Measurements from ENCODE around the gene MYO1A. TPM values are rescaled to one million over a fixed set of nuclear protein-coding genes. Genes with fewer than 3 reads are reported as not detected.
A peak's percentile ranks its signal among the peaks of the same experiment; 100 is the strongest.

MYO1A gene
- total RNA-seq, 1 donor = 0.09 TPM

GRCh38 chr12:57016348-57016747 is 33.6 kb downstream of the MYO1A start, which contains the start of gene TAC3:
TSS of gene TAC3 (minus strand) at chr12:57016529. CDS start at chr12:57015797, 732 bp downstream.
- no peak for DNase-seq (ENCODE audit: low read depth)
- H3K4me3 ChIP-seq (ENCODE audit: low read depth, low read length) = no peak within 1 kb of the TSS
- no peak for TF ChIP-seq CTCF (IDR thresholded peaks at IDR 0.05; ENCODE audit: insufficient read depth, low read length)

GRCh38 chr12:57012600-57013465 is 37.1 kb downstream of the MYO1A start:
- H3K4me3 ChIP-seq (ENCODE audit: low read depth, low read length) = no peak overlapping the region
- no peak for TF ChIP-seq CTCF (IDR thresholded peaks at IDR 0.05; ENCODE audit: insufficient read depth, low read length)
- DNase-seq (ENCODE audit: low read depth) = no peak

GRCh38 chr12:57011438-57012424 is 38.2 kb downstream of the MYO1A start:
- no peak for TF ChIP-seq CTCF (IDR thresholded peaks at IDR 0.05; ENCODE audit: insufficient read depth, low read length)
- DNase-seq (ENCODE audit: low read depth) = no peak
- no peak overlapping the region for H3K4me3 ChIP-seq (ENCODE audit: low read depth, low read length)

- no peak overlapping the region for H3K4me3 ChIP-seq (ENCODE audit: low read depth, low read length)
- no peak for DNase-seq (ENCODE audit: low read depth)
- no peak for TF ChIP-seq CTCF (IDR thresholded peaks at IDR 0.05; ENCODE audit: insufficient read depth, low read length)
These were observed 39.2 kb downstream of the MYO1A start for GRCh38 chr12:57010627-57011247.

- H3K4me3 ChIP-seq (ENCODE audit: low read depth, low read length) = no peak overlapping the region
- TF ChIP-seq CTCF (IDR thresholded peaks at IDR 0.05; ENCODE audit: insufficient read depth, low read length) = no peak
- DNase-seq (ENCODE audit: low read depth) = no peak
These were observed 39.8 kb downstream of the MYO1A start for GRCh38 chr12:57009949-57010626.

GRCh38 chr12:57008178-57008577 is 41.8 kb downstream of the MYO1A start:
- peak; percentile 84 for DNase-seq (ENCODE audit: low read depth)
- peak; percentile 77 for TF ChIP-seq CTCF (IDR thresholded peaks at IDR 0.05; ENCODE audit: insufficient read depth, low read length)
- no peak overlapping the region for H3K4me3 ChIP-seq (ENCODE audit: low read depth, low read length)

All from fibroblast of the aortic adventitia (primary cell).